ENCODE data around the gene MAP3K14.
A peak's percentile ranks its signal among the peaks of the same experiment; 100 is the strongest.
"Not testable (repeated sequence)": the region's sequence is repeated elsewhere in the genome, so short reads cannot be mapped to it uniquely, and the experiment has no call there.

The MAP3K14 gene

DNA sequence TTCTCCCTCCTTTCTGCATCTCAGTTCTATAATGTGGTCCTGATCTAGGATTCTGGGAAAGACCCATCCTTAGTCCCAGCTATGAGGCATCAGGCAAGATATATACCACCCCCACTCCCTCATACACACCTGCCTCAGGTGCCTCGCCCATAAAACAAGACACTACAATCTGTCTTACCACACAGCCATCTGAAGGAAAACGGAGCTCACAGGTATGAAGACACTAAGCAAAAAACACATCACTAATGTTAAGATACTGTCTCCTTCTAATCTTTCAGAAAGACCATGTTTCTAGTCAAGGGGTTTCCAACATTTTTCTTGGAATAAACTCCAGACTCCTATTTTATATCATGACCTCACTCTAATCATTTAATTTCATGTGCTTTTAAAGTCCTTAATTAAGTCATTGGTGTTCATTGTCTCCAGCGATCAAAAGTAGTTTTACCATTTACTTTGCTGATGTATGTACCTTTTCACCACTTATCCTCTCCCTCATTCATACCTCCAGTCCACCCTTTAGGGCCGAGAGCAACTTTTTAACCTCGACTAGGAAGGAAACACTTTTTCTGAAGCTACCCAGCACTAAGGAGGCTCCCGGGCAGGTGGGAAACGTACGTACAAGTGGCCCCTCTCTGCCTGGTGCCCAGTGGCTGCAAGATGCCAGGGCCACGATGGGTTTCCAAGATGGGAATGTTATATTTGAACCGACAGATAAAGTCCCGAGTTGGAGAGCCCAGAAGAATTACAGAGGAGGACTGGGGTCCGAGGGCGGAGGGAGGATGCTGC is 979 bp downstream of the MAP3K14 start:
- DNase-seq (ENCODE audit: low read depth) = no peak

DNA sequence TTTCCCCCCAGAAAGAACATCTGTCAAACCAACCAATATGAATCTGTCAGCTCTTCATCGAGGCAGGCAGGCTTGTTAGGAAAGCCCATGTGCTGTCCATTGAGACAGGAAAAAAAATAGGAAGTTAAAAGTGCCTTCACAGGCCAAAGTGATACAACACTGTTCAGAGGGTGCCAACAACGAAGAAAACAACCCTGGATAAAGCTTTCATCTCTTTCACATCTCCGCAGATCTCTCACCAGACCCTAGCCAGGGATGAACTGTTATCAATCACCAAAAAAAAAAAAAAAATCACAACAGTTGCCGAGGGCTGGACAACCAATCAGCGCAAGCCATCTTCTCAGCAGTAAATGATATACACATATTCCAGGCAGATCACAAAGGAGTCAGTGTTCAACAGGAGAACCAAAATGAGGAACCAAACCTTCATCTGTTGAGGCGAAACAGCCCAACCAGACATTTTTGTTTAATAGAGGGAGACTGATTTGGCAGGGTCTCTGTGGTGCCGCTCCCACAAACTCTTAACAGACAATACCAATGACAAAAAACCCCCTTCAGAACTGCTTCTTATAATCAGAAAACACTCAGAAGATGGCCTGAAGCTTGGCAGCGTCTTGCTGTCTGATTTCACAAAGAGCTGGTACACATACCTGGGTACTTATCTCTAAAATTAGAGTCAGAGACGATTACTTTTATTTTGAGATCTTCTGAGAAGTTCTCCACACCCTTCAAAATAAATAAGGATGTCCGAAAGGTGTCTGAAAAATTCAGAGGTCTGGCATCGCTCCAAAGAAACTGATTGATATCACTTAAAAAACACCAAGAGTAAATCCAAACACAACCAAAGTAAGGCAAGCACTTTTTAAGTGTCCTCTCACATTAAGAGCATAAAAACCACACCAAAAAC is 1.8 kb downstream of the MAP3K14 start:
- DNase-seq (ENCODE audit: low read depth) = no peak

DNA sequence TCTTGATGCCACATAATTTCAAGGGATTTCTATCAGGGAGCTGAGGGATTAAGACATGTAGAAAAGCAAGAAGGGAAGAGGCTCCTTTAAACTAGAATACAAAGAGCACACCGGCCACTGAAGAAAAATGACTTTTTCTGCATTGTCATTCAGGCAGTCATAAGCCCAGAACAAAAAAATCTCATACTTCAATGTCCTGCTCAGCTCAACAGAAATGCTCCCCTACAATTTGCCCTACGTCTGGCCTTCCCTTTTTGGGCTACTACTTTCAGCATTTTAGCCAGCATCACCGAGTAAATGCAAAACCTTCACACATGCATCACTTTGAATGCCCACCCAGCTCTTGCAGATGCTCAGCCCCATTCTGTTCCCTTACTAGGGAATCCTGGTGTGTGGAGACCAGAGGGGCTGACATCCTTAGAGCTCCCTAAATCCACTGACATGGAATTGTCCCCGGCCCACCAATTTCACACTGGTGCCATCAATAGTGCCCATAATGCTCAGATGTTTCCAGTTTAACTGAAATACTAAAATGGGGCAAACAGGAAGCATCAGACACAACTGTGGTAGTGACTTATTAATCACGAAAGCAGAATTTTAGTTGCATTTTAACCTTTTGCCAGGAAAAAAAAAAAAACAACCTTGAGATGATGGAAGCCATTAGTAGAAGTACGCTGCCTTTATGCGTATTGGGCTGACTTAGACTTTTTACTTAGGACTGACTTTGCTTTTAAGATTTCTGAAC is 2.7 kb downstream of the MAP3K14 start:
- no peak for DNase-seq (ENCODE audit: low read depth)

DNA sequence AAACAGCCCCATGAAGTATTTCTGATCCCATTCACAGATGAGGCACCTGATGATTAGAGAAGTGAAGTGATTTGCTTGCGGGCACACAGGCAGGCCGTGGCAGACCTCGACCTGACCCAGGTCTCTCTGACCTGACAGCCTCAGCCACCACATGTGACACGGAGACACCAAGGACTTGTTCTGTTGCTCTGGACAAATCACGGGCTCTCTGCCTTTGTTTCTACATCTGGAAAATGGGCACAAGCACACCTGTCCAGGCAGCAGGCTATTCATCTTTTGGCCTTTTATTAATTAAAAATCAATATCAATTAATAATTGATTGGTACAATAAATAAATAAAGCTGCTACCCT is 3.4 kb downstream of the MAP3K14 start:
- no peak for DNase-seq (ENCODE audit: low read depth)

DNA sequence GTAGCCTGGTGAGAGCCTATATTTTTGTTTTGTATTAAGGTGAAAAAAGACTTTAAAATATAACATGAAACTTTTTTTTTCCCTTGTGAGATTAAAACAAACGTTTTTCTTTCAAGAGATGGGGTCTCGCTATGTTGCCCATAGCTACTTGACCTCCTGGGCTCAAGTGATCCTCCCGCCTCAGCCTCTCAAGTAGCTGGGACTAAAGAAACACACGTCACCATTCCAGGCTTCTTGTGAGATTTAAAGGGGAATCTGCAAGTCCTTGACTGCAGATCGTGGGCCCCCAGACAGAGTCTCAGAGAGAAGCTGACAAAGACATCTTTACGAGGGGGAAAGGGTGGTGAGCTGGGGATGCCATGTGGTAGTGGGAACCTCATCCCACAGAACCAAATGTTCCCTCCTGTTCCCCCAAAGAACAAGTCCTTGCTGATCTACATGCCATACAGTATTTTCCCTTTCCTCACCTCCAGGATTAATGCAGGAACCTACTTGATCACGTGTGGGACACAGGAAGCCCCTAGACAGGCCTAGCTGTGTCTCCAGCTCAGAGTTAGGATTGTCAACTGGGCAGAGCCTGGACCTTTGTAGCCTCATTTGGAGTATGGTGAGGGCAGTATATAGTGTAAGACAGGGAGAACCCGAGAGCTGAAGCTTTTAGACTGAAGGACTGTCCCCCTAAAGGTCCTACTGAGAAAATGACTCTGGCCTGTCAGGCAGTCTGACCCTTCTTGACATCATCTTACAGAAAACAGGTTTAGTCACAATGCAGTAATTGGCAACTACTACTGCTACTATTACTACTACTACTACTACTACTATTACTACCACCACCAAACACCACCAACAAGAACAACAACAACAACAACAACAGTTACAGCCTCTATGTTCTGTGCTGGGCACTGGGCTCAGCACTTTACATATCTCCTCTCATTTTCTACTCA is 4.1 kb downstream of the MAP3K14 start:
- no peak for DNase-seq (ENCODE audit: low read depth)

DNA sequence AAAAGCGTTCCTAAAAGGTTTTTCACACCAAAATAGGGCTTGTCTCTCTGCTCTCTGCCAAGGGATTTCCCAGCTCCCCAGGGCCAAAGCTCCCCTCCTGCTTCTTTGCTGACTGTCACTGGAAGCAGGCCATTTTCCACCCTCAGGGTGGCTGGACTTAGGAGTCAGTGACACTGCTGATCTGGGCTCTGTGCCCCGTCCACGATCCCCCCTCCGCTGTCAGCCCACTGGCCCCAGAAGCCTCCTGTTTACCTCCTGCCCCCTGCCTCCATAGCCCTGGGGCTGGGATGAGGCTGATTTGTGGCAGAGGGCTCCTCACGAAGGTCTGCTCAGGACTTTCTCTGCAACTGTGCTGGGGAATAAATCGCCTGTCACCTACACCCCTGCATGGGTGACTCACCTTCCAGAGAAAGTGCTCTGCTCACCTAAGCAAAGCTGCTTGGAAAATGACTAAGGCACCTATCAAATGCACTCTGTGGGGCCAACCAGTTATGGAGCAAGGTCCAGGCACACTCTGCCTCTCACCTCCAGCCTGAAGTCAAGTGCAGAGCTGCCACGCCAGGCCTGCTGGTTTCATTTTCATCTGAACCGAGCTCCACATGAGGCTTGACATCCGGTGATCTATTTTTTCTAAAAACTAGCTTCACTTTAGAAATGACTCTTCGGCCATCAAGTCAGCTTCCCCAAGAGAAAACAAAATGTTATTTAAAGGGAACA is 4.9 kb downstream of the MAP3K14 start:
- DNase-seq (ENCODE audit: low read depth) = peak; percentile 73

DNA sequence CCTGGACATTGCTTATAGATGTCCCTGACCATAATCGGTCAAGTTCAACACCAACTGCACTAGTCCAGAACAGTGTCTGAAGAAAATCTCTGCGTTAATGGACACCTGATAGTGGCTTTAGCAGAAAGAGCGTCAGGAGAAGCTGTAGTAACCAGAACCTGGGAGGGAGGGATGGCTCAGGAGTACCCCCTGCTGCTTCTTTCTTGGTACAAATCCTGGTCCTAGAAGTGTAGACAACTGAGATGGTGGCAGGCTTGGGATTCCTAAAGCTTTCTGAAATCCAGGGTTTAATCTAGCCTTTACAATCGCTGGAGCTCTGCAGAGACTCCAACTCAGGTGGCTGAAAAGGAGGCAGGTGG is 5.4 kb downstream of the MAP3K14 start:
- no peak for DNase-seq (ENCODE audit: low read depth)

DNA sequence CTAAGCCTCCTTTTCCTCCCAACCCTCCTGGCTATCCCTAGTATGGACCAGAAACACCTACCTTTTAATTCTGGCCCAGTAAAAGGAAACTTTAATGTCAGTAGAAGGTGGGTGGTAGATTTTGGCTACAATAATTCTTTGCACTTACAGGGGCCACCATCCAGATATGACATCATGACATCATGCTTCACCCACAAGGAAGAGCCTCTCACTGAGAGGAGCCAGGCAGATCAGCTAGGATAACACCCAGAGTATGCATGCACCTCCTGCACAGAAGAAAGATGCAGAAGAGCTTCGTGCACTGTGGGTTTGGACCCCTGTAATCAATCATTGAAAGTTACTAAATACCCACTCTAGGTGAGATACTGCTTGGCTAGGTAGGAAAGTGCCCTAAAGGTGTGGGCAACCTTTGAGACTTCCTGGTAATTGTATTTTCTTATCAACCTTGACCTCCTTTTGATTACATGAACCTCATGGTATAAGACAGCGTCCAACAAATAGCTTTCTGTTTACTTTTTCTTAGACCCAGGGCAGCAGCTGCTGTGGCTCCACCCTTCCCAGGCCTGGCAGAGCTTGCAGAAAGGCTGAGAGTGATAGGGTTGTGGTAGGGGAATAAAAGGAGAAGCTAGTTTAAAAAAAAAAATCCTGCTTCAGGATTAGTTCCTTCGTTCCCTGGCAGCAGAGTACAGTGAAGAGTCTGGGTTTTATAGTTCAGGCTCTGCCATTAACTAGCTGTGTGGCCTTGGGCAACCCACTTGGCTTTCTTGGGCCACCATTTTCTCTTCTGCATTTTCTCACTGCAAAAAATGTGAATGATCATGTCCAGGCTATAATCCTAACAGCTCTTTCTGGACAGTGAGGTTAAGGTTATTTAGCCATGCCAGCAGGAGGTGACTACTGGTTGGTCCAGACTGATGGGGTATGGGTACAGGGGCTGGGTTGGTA is 6.2 kb downstream of the MAP3K14 start:
- DNase-seq (ENCODE audit: low read depth) = no peak

DNA sequence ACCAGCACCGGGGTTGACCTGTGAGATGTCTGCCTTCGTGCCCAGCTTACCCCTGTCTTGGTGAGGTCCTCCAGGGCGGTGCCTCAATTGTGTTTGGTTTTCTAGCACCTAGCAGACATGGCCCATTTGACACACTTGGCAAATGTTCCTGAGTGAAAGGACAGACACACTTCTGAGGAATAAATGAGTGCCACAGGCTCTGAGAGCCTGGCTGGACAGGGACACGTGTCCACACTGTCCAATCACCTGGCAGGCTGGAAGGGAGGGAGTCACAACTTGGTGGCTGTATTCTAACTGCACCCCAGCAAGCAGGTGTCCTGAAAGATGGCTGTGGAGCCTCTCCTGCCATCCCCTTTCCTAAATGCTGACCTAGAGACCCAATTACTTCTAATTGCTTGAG is 7.4 kb downstream of the MAP3K14 start:
- no peak for DNase-seq (ENCODE audit: low read depth)

DNA sequence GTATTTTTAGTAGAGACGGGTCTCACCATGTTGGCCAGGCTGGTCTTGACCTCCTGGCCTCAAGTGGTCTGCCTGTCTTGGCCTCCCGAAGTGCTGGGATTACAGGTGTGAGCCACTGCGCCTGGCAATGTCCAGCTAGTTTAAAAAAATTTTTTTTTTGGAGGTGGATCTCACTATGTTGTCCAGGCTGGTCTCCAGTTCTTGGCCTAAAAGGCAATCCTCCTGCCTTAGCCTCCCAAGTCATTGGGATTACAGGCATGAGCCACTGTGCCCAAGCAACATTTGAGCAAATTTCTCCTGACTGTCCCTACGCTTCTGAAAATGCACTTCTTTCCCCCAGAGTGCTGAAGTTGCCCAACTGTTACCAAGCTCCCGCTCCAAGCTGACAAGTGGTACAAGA is 8.0 kb downstream of the MAP3K14 start:
- DNase-seq (ENCODE audit: low read depth) = no peak

DNA sequence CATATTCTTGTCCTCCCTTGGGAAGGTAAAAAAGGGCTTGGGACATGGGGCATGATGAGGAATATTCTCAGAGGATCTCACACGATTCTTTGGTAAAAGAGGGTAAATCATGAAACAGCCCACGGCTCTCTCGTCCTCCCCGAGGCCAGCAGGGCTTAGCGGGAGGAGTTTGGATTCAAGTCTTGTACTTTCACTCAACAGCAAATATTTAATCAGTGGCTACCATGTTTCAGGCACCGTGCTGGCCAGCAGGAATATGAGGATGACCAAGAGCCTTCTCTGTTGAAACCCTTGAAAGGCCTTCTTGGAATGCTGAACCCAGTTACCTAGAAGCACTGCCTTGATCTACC is 8.8 kb downstream of the MAP3K14 start:
- DNase-seq (ENCODE audit: low read depth) = no peak

DNA sequence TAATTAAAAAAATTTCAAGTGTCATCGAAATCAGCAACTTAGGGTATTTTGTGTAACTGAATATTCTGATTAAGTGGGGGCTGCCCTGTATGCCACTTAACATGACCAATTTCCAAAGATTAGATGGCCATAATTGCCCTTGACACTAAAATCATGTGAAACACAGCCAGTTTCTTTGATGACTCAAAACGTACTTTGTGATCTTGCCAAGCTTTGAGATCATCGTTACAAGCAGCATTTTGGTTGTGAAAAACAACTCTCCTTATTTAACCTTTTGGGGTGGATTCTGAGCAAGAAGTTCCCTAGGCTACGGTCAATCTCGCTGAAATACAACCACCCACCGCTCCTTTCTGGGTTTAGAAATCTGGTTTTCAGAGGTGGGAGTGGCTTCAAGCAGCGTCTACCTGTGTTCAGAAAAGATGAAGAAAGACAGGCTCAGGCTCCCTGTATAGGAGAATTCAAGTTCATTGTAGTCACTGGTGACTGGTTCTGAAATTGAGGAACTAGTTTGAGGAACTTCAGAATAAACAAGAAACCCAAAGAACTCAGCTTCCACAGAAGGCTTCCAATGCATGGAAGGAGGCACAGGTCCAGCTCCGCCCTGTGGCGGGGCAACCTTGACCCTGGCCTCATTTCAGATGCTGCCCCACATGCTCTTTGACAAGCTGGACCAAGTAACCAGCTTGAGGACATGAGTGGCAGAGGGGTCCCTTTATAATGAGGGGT is 9.4 kb downstream of the MAP3K14 start:
- DNase-seq (ENCODE audit: low read depth) = no peak

DNA sequence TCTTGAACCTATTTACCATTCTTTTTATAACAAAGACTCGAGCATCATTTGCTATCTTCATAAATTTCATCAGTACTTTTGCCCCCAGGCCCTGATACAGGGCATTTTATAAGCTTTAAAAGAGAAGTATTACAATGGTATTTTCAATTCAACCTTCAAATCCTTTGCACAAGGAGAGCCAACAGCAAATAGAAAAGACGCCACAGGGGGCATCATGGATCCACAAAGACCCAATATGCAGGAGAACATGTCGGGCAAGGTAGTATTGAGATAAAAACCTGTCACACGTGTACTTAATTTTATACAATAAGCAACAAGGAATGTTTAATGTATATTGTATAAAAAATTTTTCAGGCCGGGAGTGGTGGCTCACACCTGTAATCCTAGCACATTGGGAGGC is 10.2 kb downstream of the MAP3K14 start:
- DNase-seq (ENCODE audit: low read depth) = no peak

DNA sequence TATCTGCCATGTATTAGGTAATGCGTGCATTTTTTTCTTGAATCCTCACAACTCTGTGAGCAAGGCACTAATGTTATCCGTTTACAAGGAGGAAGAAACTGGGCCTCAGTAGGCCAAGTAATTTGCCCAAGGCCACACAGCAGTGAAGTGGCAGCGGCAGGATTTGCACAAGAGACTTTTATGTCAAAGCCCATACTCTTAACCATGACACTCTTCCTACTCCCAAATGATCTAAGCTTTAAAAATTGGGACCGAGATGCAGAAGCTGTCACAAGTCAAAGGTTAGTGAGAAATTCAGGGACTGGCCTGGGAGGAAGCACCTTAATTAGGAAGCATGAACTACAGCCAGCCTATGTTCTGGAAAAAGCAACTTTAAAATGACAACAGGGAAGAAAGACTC is 10.7 kb downstream of the MAP3K14 start:
- no peak for DNase-seq (ENCODE audit: low read depth)

DNA sequence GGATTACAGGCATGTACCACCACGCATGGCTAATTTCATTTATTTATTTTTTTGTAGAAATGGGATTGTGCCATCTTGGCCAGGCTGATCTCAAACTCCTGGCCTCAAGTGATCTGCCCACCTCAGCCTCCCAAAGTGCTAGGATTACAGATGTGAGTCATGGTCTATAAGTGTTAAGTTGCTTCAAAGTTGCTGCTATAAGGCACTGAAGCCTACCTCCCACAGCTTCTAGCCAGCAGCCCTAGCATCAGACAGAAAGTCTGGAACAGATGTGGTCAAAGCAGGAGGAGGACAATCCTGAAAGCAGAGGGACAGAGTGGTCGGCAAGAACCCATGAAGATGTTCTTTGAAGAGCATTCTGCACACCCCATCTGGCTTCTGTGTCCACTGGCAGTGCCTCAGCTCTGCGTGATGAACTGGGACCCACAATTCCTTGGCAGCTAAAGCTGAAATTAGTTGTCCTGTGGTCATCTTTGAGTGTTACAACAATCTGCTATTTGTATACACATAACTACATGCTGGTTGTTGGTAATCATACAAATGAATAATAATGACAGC is 11.2 kb downstream of the MAP3K14 start:
- DNase-seq (ENCODE audit: low read depth) = no peak

DNA sequence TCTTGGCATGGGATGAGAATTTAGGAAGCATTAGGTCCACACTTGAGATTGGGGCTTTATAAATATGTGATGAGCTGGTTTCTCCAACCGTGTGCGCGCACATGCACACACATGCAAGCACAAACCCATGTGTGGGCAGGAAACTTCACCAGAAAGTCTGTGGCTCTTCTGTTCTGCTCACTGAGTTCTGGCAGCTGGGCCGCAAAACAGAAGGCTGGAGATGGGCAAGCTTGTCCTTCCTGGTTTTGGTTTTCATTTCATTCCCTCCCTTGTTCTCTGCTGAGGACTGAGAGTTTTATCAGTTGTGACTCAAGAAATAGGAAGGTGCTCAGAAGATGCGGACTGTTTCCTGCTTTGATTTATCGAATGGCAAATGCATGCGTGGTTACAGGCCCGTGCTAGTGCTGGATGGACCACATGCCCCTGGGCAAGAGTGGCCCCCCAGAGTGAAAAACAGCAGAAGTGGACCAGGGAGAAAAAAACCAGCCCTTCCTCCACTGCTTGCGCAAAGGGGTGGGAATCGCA is 14.1 kb downstream of the MAP3K14 start:
- DNase-seq (ENCODE audit: low read depth) = no peak

DNA sequence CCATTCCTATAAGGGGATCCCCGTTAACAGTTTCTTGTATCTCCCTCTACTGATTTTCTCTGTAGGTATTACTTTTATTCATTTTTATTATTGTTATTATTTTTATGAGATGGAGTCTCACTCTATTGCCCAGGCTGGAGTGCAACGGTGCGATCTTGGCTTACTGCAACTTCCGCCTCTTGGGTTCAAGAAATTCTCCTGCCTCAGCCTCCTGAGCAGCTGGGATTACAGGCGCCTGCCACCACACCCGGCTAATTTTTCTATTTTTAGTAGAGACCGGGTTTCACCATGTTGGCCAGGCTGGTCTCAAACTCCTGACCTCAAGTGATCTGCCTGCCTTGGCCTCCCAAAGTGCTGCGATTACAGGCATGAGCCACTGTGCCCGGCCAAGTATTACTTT is 14.6 kb downstream of the MAP3K14 start:
- not testable (repeated sequence) for DNase-seq (ENCODE audit: low read depth)

DNA sequence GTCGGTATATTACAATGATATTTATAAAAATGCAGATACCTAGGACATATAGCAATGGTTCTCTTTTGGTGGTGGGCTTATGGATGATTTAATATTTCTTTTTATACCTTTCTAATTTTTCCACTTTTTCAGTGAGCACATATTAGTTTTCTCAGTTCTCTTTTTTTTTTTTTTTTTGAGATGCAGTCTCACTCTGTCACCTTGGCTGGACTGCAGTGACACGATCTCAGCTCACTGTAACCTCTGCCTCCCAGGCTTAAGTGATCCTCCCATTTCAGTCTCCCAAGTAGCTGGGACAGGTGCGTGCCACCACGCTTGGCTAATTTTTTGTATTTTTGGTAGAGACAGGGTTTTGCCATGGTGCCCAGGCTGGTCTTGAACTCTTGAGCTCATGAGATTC is 15.1 kb downstream of the MAP3K14 start:
- DNase-seq (ENCODE audit: low read depth) = no peak
